Suprapubic skin (tissue), 3 donors: Measurements from ENCODE around the gene ME2.

Source experiments
- CTCF ChIP-seq, 2 donors: fragments of 200-600 bp in 1 of 2; fragments of 450-650 bp in 1 of 2; sonication (generic) in 1 of 2; IDR thresholded peaks; one replicate each; pipeline ENCODE4 v1.5.1; 2016 to 2019; ENCODE audit warnings: antibody characterized with exemption in 2 of 2, mild to moderate bottlenecking in 1 of 2, moderate library complexity in 1 of 2
- POLR2A ChIP-seq, 2 donors: fragments of 450-650 bp; IDR thresholded peaks; one replicate each; pipeline ENCODE4 v1.6.1; 2017; ENCODE audit warnings: antibody characterized with exemption in 2 of 2, mild to moderate bottlenecking in 2 of 2, moderate library complexity in 2 of 2

GRCh38 chr18:50844960-50845359 is 34.0 kb upstream of the ME2 start:
- TF ChIP-seq POLR2A (IDR thresholded peaks at IDR 0.05) = no peak
- TF ChIP-seq CTCF (IDR thresholded peaks at IDR 0.05) = no peak
